ENCODE measurements around the gene UBIAD1.

- TF ChIP-seq ELF4 (CRISPR knock-in tag; IDR thresholded peaks at IDR 0.05; ENCODE audit: low read depth): no peak
- no peak for TF ChIP-seq CTCF (IDR thresholded peaks at IDR 0.05)
- no peak for TF ChIP-seq MLX (CRISPR knock-in tag; IDR thresholded peaks at IDR 0.05)
- TF ChIP-seq USF2 (CRISPR knock-in tag; IDR thresholded peaks at IDR 0.05): no peak
- TF ChIP-seq MAX (CRISPR knock-in tag; IDR thresholded peaks at IDR 0.05): no peak
- TF ChIP-seq MYBL2 (CRISPR knock-in tag; IDR thresholded peaks at IDR 0.05): no peak
- no peak for TF ChIP-seq NFYB (CRISPR knock-in tag; conservative IDR thresholded peaks at IDR 0.05; ENCODE audit: low read depth)
- no peak for TF ChIP-seq FOXK1 (CRISPR knock-in tag; IDR thresholded peaks at IDR 0.05)
- no peak for TF ChIP-seq CREB1 (CRISPR knock-in tag; IDR thresholded peaks at IDR 0.05)
- no peak for TF ChIP-seq NR2C2 (CRISPR knock-in tag; IDR thresholded peaks at IDR 0.05)
- TF ChIP-seq JUN (CRISPR knock-in tag; IDR thresholded peaks at IDR 0.05): no peak
- no peak for TF ChIP-seq ZNF317 (CRISPR knock-in tag; IDR thresholded peaks at IDR 0.05; ENCODE audit: borderline replicate concordance, low read depth)
Observed at GRCh38 chr1:11253226-11253625, 19.8 kb upstream of the UBIAD1 start.

Data from WTC11 (cell line).